Left colon (tissue), 2 donors: ENCODE results near the gene CLEC3A. TPM values are rescaled to one million over a fixed set of nuclear protein-coding genes. Genes with fewer than 3 reads are reported as not detected.
"Not testable (repeated sequence)": the region's sequence is repeated elsewhere in the genome, so short reads cannot be mapped to it uniquely, and the experiment has no call there.

Experiments
- ATAC-seq: fragments of 200-7000 bp; cut with Tn5 transposase; one replicate; pipeline ENCODE4 v1.9.1; 2020; ENCODE audit warnings: mild to moderate bottlenecking, moderate library complexity
- DNase-seq, 2 donors: peaks; one replicate each; pipeline ENCODE4 v3.0.0-alpha.2; 2020
- intact Hi-C, 2 donors: fragments of 100-400 bp; cut with DNase I in 1 of 2; cut with micrococcal nuclease in 1 of 2; formaldehyde crosslinking; loops; one replicate each; pipeline versions ENCODE4 v1.11.2 to v1.14.0; 2022; cut with DNase I, micrococcal nuclease
- total RNA-seq, 2 donors: library from RNA; stranded (reverse); fragmentation: NEBNext Ultra II Directional; extraction: Animal tissue kit (Norgen Biotek cat#: 25700); gene quantifications; one replicate each; pipeline ENCODE4 v1.2.1, GENCODE V29; 2021
- donor health status: DM: no; HTN: no; CAD: no.
- donor health status: DM: yes; HTN: yes; CAD: no.

The CLEC3A gene
- total RNA-seq, 2 donors from 2014 or later: not detected

- intact Hi-C loops: no loop called here
- DNase-seq (no peak), ATAC-seq (no peak)
These were observed 15.2 kb upstream of the CLEC3A start for GRCh38 chr16:78007121-78007520.

- DNase-seq (no peak), ATAC-seq (no peak)
- intact Hi-C loops: no loop called here
These were observed 1.8 kb downstream of the CLEC3A start for GRCh38 chr16:78024159-78024558.

GRCh38 chr16:78025631-78026030, 3.3 kb downstream of the CLEC3A start:
- intact Hi-C loops: no loop called here
- no peak for ATAC-seq
- DNase-seq: no peak

- ATAC-seq (no peak), DNase-seq (no peak)
- intact Hi-C loops: no loop called here
These were observed 5.7 kb downstream of the CLEC3A start for GRCh38 chr16:78028018-78028417.

GRCh38 chr16:78034530-78034929, 12.2 kb downstream of the CLEC3A start:
- no peak for ATAC-seq
- DNase-seq: no peak
- intact Hi-C loops: no loop called here

- ATAC-seq: no peak
- intact Hi-C loops: no loop called here
- no peak for DNase-seq
These were observed 12.7 kb downstream of the CLEC3A start for GRCh38 chr16:78035012-78035411.

DNA sequence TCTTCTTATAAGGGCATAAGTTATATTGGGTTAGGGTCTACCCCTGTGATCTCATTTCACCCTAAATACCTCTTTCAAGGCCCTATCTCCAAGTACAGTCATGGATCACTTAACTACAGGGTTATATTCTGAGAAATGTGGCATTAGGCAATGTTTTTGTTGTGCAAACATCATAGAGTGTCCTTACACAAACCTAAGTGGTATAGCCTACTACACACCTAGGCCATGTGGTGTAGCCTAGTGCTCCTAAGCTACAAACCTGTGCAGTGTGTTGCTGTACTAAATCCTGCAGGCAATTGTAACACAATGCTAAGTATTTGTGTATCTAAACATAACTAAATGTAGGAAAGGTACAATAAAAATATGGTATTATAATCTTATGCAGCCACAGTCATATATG, 18.0 kb downstream of the CLEC3A start:
- DNase-seq (no peak), ATAC-seq (no peak)
- intact Hi-C loops: no loop called here

DNA sequence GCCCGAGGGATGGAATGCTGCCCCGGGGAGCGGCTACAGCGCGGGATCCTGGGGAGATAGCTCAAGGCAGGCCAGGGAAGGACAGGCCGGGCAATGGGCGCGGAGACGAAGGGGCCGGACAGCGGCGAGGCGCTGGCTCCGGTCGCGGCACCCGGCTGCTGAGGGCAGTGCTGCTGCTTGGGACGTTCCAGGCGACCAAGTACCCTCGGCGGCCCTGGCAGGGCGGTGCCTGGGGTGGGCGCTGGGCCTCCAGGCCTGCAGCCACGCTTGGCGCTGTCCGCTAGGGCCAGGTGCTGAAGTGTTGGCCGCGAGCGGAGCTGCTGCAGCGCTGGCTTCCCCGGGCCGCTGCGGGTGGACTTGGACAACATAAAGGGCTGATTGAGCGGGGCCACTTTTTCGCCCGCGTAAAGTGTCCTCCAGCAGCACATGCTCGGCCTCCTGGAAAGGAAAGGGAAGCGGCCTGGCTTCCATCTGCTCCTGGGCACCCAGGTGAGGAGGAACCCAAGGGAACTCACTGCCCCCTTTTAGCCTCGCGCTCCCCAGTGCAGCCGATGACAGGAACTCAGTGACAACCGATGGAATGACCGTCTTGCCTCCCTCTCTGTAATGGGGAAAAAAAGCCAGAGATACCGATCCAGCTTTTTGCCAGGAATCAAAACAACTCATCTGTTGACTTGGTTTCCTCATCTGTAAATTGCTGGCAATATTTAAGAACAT, 23.7 kb downstream of the CLEC3A start:
- ATAC-seq (peak; percentile 81), DNase-seq (peak in 1 of 2 donors; percentile 67)
- intact Hi-C loops: no loop called here

- DNase-seq: no peak
- no peak for ATAC-seq
- intact Hi-C loops: no loop called here
These were observed 26.0 kb downstream of the CLEC3A start for GRCh38 chr16:78048319-78048718.

GRCh38 chr16:78050734-78051400, 28.5 kb downstream of the CLEC3A start:
- intact Hi-C loops: no loop called here
- ATAC-seq (no peak), DNase-seq (no peak)

DNA sequence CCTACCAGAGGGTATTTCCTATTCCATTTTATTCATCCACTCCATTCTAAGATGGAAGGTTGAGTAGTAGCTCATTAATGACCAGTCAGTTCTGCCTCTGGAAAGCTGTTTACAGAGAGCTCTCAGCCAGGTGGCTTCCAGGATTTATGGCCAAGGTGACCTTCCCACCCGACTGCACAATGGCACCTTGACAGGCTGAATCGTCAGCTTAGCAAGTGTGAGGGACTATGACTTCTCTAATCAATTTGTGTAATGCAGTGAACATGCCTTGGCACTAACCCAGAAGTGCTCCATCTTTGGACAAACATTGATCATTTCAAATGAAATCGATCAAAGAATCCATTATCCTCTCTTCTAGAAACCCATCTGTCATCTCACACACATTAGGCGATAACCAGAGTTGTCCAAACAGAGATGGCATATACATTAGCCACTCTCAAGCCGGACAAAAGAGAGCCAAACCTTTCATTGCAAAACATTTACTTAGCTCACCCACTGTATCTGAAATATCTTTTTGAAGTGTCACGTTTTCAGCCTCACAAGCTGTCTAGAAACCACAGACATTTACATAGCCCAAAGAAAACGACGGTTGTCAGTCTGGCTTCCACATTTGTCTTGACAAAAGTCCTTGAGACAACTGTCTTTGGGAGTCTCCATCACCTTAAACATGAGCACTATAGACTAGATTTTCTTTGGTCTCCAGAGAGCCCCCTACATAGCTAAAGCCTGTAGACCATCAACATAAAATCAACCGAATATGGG, 35.6 kb downstream of the CLEC3A start:
- intact Hi-C loops: no loop called here

DNA sequence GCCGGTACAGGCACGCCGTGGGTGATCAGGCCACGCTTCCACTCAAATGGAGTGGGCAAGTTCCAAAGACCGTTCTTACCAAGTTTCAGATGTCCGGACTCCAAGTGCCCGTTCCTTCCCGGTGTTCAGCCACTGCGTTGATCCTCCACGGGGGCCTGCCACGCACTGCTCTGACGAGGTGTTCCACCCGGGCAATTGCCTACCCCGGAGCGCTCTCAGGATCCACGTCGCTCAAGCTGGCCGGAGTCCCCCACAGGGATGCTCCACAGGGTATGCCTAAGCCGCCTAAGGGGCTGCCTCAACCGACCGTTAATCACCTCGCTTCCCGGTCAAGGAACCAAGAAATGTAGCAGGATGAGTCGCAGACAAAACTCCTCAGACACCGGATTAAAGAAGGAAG, 37.5 kb downstream of the CLEC3A start:
- intact Hi-C loops: not testable (repeated sequence)

More for the DNA sequence above, 35.6 kb downstream of the CLEC3A start:
- ATAC-seq: no peak
- no peak for DNase-seq

GRCh38 chr16:78060295-78060694, 37.9 kb downstream of the CLEC3A start:
- no peak for DNase-seq
- ATAC-seq: no peak
- intact Hi-C loops: no loop called here

More for the DNA sequence above, 37.5 kb downstream of the CLEC3A start:
- ATAC-seq, DNase-seq: not testable (repeated sequence)

- ATAC-seq (no peak), DNase-seq (no peak)
- intact Hi-C loops: no loop called here
These were observed 38.5 kb downstream of the CLEC3A start for GRCh38 chr16:78060809-78061208.

DNA sequence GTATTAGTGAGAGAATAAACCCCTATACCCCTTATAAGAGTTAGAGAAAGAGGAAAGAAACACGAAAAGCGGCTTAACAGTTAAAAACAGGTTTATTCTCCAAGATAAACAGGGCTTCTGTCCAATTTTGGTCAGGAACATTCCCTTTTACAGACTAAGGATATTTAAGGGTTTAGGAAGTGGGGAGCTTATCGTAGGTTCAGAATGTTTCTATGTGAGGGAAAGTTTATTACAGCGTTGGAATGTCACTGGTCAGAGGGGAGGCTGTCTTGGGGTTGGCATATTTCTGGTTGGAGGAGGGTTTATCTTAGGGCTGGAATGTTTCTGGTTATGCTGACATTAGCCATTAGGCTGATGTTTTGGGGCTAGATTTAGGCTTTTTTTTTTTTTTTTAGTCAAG, 43.0 kb downstream of the CLEC3A start:
- intact Hi-C loops: no loop called here
- ATAC-seq: no peak
- DNase-seq: no peak

- DNase-seq (no peak), ATAC-seq (no peak)
- intact Hi-C loops: no loop called here
These were observed 47.6 kb downstream of the CLEC3A start for GRCh38 chr16:78069913-78070312.

- no peak for DNase-seq
- intact Hi-C loops: no loop called here
- ATAC-seq: peak; percentile 68
These were observed 49.9 kb downstream of the CLEC3A start for GRCh38 chr16:78072275-78072674.

DNA sequence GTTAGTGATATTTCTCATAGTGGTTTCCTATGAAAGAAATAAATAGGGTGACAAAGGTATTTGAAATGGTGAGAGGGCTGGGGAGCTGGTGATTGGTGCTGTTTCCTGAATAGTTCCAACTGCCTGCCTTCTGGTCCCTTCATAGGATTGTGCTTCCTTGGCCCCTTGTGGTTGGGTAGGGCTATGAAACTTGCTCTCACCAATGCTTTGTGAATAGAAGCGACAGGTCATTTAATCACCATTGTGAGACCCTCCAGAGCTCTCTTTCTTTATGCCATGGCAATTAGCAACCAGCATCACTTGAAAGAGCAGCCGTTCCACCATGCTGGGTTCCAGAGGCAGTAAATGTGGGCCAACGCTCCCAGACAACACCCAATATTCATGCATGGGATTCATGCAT, 53.5 kb downstream of the CLEC3A start:
- no peak for DNase-seq
- no peak for ATAC-seq
- intact Hi-C loops: no loop called here

- intact Hi-C loops: no loop called here
- ATAC-seq (no peak), DNase-seq (no peak)
These were observed 59.0 kb downstream of the CLEC3A start for GRCh38 chr16:78081341-78081740.
